IPS-11a (cell line): ENCODE results near the gene THUMPD3.

Experiments
- H3K4me3 ChIP-seq: one replicate; pipeline ENCODE4 v1.5.1; 2013; ENCODE audit warnings: low read depth, low read length, control low read depth

The THUMPD3 gene

DNA sequence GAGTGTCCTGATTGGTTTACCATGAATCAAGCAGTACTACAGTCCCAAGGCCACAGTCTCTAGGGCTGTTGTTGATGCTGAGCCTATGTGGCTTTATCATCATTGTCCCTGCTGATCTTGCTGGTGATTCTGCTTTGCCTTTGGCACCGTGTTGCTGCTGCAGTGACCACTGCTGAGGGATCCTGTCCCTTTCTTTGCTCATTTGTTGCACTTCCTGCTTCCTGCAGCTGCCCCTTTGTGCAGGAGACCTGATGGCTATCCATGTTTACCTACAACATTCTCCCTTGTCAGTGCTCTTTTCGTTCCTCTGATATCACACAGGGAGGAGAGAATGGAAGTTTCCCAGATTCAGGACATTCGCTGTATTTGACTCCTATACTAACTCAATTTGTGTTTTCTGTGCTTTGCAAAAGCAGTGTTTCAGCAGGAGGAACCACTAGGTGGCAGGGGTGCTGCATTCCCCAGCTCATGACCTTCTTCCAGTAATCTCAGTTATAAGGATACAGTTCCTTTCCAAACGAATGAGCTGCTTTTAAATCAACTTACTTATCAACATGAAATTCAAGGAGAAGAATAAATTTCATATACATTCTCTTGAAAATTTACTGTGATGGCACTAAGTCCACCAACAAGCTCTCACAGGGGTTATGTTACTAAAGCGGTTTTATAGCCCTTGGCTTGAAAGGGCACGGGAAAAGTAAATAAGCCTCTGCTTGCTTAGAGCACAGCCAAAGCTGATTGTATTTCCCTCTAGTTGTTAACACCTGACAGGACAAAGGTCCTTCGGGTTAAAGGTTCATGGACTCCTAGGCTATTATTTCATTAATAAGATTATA lies 9.7 kb upstream of the THUMPD3 start:
- no peak overlapping the region for H3K4me3 ChIP-seq

DNA sequence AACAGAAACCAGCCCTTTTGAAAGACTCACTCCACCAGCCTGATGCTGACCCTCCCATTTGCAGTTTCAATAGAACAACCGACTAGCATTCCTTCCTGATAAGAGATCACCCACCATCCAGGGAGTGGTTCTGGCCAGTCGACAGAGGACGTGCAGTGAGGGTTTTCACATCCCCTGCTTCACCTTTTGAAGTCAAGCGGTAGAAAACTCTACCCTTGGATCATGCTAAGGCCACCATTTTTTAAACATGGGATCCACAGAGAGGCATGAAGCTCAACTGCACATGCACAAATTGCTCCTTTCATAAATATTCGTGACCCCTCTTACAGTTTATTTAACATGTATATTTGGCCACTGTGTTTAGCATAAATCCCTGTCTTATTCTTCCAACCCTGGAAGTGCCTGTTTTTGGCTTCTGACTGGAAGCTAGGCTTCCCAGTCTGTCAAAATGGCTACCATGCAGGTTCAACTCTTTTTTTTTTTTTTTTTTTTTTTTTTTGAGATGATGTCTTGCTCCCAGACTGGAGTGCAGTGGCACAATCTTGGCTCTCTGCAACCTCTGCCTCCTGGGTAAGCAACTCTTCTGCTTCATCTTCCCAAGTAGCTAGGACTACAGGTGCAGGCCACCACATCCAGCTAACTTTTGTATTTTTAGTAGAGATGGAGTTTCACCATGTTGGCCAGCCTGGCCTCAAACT lies 1.0 kb upstream of the THUMPD3 start:
- H3K4me3 ChIP-seq: no peak overlapping the region

- H3K4me3 ChIP-seq: no peak overlapping the region
These were observed 6.7 kb downstream of the THUMPD3 start for GRCh38 chr3:9369508-9369907.

DNA sequence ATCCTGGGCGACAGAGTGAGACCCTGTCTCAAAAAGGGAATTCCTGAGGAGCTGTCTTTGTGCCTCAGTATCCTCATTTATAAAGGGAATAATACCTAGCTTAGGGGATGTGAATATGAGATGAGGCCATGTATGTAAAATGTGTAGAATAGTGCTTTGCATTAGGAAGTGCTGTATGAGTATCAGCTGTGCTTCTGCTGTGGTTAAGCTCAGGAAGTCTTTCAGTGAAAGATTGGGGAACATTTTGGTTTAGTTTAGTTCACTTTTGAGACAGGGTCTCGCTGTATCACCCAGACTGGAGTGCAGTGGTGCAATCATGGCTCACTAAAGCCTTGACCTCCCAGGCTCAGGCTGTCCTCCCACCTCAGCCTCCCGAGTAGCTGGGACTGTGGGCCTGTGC lies 10.6 kb downstream of the THUMPD3 start:
- H3K4me3 ChIP-seq: no peak overlapping the region

- no peak overlapping the region for H3K4me3 ChIP-seq
These were observed 15.1 kb downstream of the THUMPD3 start for GRCh38 chr3:9377981-9378380.

- no peak overlapping the region for H3K4me3 ChIP-seq
These were observed 16.5 kb downstream of the THUMPD3 start for GRCh38 chr3:9379327-9379726.

DNA sequence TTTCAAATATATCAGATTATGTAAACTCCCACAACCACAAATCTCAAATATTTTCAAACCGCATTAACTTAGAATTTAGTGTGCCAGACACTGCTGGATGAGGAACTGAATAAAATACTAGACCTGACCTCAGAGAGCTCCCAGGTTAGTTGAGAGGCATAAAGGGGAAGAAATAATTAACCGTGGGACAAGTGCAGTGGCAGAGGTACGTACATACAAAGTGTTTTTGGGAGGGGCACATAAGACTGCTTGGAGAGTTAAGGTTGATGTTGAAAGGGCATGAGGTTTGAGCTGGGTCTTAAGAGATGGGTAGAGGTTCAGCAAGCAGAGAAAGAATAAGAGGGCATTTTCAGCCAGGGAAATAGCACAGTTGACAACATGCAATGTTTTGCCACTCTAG lies 17.2 kb downstream of the THUMPD3 start:
- H3K4me3 ChIP-seq: no peak overlapping the region

DNA sequence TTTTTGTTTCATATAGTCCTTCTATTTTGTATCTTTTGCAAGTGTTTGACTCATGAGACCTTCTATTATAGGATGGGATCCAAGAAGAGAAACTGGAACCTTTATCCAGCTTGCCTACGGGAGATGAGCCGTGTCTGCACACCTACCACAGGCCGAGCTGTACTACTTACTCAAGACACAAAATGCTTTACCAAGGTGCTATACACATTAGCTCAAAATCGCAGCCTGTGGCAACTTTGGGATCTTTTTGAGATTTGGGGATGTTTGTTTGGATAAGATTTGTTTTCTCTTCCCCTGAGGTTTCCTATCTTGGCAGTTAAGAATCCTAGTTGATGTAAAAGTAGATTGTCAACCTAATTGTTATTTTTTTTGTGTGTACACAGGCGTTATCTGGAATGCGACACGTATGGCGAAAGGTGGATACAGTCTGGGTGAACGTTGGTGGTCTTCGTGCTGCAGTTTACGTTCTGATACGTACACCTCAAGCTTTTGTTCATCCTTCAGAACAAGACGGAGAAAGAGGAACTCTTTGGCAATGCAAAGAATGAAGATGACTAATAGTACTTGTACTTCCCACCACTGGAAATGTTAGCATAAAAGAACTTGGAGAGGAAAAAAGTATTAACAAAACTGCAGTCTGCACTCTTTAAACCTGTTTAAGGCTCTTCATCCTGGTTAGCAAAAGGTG lies 21.4 kb downstream of the THUMPD3 start:
- H3K4me3 ChIP-seq: no peak overlapping the region

DNA sequence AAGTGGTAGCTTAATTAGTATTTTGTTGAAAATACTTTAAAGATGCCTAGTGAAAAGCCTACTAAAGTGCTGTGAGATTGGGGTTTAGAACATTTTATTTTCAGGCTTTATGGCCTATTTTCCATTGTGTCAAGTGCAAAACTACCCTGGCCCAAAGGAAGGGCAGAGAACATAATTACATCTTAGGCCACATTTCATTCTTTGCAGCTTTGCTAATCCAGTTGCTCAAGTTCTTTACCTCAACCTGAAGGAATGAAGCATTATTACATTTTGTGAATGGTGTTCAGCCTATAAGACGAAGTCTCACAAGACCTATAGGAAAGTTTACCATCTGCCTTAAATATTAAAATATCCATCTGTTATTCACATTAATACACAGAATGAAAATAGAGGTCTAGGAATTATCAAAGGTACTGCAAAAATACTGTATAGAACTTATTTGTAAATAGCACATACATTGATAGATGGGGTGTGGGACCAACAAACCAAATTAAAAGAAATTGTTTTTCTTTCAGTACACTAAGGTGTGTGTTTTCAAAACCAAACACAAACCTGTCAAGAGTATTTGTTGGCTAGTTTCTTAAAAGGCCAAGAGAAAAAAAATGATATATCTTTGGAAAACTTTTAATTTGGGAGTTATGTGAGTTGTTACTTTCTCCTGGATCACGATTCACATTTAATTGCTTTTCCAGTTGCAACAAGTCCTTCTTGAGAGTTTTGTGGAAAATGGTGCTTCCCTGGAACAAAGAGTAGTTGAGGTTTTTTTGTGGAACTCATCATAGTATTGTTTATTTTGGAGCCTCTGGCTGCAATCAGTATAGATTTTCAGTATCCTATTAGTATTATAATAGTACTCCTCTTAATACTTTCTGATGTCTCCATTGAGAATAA lies 22.6 kb downstream of the THUMPD3 start:
- no peak overlapping the region for H3K4me3 ChIP-seq

GRCh38 chr3:9386078-9386459 lies 23.2 kb downstream of the THUMPD3 start:
- no peak overlapping the region for H3K4me3 ChIP-seq

DNA sequence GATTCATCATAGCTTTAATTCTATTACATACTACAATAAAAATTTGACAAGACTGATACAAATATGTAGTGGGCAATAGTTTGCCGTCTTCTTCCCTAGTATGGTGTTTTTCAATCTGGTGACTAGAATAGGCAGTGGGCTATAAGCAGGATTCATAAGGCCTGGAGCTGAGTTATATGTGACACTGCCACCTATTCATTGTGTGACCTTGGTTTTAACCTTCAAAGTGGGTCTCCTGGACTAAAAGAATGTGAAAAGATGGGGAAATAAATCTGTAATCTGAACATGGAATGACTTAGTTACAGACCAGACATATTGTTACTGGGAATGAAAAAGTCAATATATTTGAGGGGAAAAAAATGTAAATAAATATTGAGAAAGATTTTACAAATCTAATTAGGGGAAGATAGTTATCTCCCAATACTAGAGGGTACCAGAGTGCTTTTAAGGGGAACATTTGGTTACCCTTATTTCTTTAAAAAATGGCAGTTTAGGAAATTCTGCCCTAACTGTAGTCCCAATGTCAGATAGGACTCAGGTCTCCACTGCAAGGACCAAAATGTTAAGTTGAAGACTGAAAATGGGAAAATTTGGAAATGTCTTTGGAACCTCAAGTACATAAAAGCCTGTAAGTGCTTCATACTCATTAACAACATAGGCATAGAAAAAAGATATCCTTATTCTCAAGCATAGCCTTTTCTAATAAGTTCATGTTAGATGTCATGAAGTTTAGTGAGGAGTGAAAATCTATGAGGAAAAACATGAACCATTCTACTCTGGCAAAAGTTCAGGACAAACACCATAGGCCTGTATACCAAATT lies 23.9 kb downstream of the THUMPD3 start:
- no peak overlapping the region for H3K4me3 ChIP-seq

DNA sequence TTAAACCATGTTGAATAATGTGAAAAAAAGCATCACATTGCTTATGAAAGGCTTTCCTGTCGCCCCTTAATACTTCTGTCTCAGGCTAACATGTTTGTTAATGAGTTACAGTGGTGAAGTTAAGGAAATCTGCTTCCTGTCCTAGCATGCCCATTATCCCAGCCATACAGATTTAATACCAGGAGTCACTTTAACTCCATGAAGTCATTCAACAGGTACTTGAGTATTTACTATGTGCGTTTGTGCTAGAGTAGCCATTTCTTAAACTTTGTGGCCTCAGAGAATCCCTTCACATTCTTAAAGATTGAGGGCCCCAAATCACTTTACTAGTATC lies 24.4 kb downstream of the THUMPD3 start:
- no peak overlapping the region for H3K4me3 ChIP-seq

GRCh38 chr3:9388142-9388541 lies 25.3 kb downstream of the THUMPD3 start:
- no peak overlapping the region for H3K4me3 ChIP-seq

DNA sequence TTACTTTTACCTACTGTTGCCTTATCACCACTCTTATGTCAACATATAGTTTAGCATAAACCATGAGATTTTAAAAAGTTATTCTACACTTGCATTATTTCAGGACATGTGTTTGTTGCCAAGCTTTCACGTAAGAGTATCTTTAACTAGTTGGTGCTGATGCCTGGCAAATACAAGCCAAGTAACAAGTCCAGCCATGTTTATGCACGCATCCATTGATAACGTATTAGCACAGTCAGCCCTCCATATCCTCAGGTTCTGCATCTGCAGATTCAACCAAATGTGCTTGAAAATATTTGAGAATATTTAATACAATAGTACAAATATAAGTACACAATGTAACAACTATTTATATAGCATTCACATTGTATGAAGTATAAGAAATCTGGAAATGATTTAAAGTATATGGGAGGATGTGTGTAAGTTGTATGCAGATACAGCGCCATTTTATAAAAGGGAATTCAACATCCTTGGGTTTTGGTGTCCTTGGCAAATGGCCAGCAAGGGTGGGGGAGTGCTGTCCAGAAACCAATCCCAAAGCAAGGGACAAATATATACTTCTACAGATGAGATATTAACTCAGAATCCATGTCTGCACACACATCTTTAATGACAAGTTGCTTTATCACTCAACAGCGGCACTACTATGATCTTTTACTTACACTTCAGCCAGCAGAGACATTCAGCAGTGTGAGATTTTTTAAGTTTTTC lies 25.9 kb downstream of the THUMPD3 start:
- no peak overlapping the region for H3K4me3 ChIP-seq

- no peak overlapping the region for H3K4me3 ChIP-seq
These were observed 27.5 kb downstream of the THUMPD3 start for GRCh38 chr3:9390265-9390888.

- H3K4me3 ChIP-seq: no peak overlapping the region
These were observed 29.2 kb downstream of the THUMPD3 start for GRCh38 chr3:9392041-9392440.

DNA sequence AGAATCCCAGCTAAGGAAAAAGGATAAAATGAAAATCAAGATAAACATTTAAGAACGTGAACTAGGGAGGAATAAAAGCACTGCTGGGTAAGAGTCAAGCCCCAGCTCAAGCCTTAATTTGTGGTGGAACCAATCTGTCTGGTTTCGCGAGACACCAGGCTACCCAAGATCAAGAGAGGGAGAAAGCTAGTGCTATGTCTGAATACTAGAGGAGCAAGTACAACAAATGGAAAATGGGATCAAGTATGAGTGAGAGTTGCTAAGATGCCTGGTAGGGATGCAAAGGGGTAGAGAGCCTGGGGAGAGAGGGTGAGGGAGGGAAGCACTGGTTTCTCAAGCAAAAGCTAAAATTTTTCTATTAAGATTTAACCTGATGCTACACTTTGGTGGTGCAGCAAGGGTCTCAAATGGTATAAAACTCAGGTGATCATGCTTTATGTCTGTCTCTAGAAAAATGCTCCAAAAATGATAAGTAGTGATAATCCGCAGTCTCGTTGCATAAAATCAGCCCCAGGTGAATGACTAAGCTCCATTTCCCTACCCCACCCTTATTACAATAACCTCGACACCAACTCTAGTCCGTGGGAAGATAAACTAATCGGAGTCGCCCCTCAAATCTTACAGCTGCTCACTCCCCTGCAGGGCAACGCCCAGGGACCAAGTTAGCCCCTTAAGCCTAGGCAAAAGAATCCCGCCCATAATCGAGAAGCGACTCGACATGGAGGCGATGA lies 32.9 kb downstream of the THUMPD3 start:
- H3K4me3 ChIP-seq: peak overlapping the region; percentile 82

- H3K4me3 ChIP-seq: peak overlapping the region; percentile 82
These were observed 33.4 kb downstream of the THUMPD3 start for GRCh38 chr3:9396301-9396631.
